Hepatocyte (in vitro differentiated cells): ENCODE data around the gene RD3L. TPM values are rescaled to one million over a fixed set of nuclear protein-coding genes. Genes with fewer than 3 reads are reported as not detected.

Source experiments
- DNase-seq: peaks from one replicate; pipeline ENCODE4 v3.0.0-alpha.2; 2016; ENCODE audit warnings: low spot score
- H2AFZ ChIP-seq: fragments of 200-600 bp; sonication (generic); 2 replicates; pipeline ENCODE4 v1.6.0; 2016; ENCODE audit warnings: antibody characterized with exemption, mild to moderate bottlenecking
- H3K27ac ChIP-seq: fragments of 200-600 bp; sonication (generic); 2 replicates; pipeline ENCODE4 v1.5.1; 2016; ENCODE audit warnings: mild to moderate bottlenecking
- H3K27me3 ChIP-seq: fragments of 200-600 bp; sonication (generic); 2 replicates; pipeline ENCODE4 v1.6.1; 2016
- H3K36me3 ChIP-seq: fragments of 200-600 bp; sonication (generic); replicated peaks from 2 replicates; pipeline ENCODE4 v1.5.1; 2016; ENCODE audit warnings: low read depth; ENCODE audit not compliant: insufficient read depth
- H3K4me1 ChIP-seq: fragments of 200-600 bp; sonication (generic); 2 replicates; pipeline ENCODE4 v1.5.1; 2016; ENCODE audit warnings: mild to moderate bottlenecking, moderate library complexity; ENCODE audit not compliant: insufficient read depth
- H3K4me2 ChIP-seq: fragments of 200-600 bp; sonication (generic); 2 replicates; pipeline ENCODE4 v1.6.0; 2016
- H3K4me3 ChIP-seq: fragments of 200-600 bp; sonication (generic); 2 replicates; pipeline ENCODE4 v1.5.1; 2016; ENCODE audit warnings: mild to moderate bottlenecking
- H3K79me2 ChIP-seq: fragments of 200-600 bp; sonication (generic); 2 replicates; pipeline ENCODE4 v1.6.0; 2017; ENCODE audit warnings: mild to moderate bottlenecking
- H3K9me2 ChIP-seq: fragments of 200-600 bp; sonication (generic); replicated peaks from 2 replicates; pipeline ENCODE4 v1.6.0; 2017; ENCODE audit warnings: mild to moderate bottlenecking; ENCODE audit not compliant: insufficient read depth
- H3K9me3 ChIP-seq: fragments of 200-600 bp; sonication (generic); 2 replicates; pipeline ENCODE4 v1.5.1; 2016; ENCODE audit warnings: low read depth, mild to moderate bottlenecking
- H4K20me1 ChIP-seq: fragments of 200-600 bp; sonication (generic); 2 replicates; pipeline ENCODE4 v1.6.0; 2016; ENCODE audit warnings: mild to moderate bottlenecking; ENCODE audit not compliant: insufficient read depth, poor library complexity, severe bottlenecking
- EZH2 ChIP-seq: fragments of 200-600 bp; sonication (generic); IDR thresholded peaks from 2 replicates; pipeline ENCODE4 v1.6.1; 2016; ENCODE audit warnings: antibody characterized with exemption, mild to moderate bottlenecking, borderline replicate concordance
- EZH2phosphoT487 ChIP-seq: fragments of 200-600 bp; sonication (generic); IDR thresholded peaks from one replicate; pipeline ENCODE4 v1.6.1; 2018; ENCODE audit warnings: antibody characterized with exemption, mild to moderate bottlenecking, low read depth, moderate library complexity; ENCODE audit not compliant: unreplicated experiment, severe bottlenecking
- WGBS: methylation state at CpG from one replicate; pipeline ENCODE4 v1.1.6; 2016; ENCODE audit warnings: low lambda C conversion rate; ENCODE audit errors: missing lambda C conversion rate; 5-methylcytosine and 5-hydroxymethylcytosine counted together
- polyA plus RNA-seq: library from polyadenylated mRNA; unstranded; fragments of >200 nt; fragmentation: Nextera tagmentation; extraction: Ambion mirVana; gene quantifications from 2 replicates; pipeline ENCODE4 v1.2.1, GENCODE V29; 2016
- total RNA-seq: library from RNA; depleted of rRNA; stranded (reverse); fragments of >200 nt; gene quantifications from 2 replicates; pipeline ENCODE4 v1.2.3, GENCODE V29; 2014
- TF ChIP-seq, protein P1 (sequence below): fragments of 200-600 bp; sonication (generic); IDR thresholded peaks from 2 replicates; pipeline ENCODE4 v1.5.1; 2016; ENCODE audit warnings: antibody characterized with exemption, mild to moderate bottlenecking; ENCODE audit not compliant: poor library complexity

Gene RD3L
- total and polyA plus RNA-seq, 2 experiments from 2014 or later: not detected

GRCh38 chr14:103931422-103931821, 10.9 kb downstream of the RD3L start:
- no peaks in the 10 kb centered on the region for H3K4me1 ChIP-seq
- H3K4me3 ChIP-seq: no peak overlapping the region
- no peak overlapping the region for H3K4me2 ChIP-seq
- H3K9me3 ChIP-seq: no peaks in the 10 kb centered on the region
- 92% methylated on average over 3 of the region's 3 CpGs for WGBS
- H4K20me1 ChIP-seq: no peaks in the 10 kb centered on the region
- no peak for DNase-seq
- no peaks in the 10 kb centered on the region for H3K79me2 ChIP-seq
- no peaks in the 10 kb centered on the region for H3K27me3 ChIP-seq
- H3K9me2 ChIP-seq: no peaks in the 10 kb centered on the region
- TF ChIP-seq EZH2phosphoT487: no peak
- TF ChIP-seq, protein P1, sequence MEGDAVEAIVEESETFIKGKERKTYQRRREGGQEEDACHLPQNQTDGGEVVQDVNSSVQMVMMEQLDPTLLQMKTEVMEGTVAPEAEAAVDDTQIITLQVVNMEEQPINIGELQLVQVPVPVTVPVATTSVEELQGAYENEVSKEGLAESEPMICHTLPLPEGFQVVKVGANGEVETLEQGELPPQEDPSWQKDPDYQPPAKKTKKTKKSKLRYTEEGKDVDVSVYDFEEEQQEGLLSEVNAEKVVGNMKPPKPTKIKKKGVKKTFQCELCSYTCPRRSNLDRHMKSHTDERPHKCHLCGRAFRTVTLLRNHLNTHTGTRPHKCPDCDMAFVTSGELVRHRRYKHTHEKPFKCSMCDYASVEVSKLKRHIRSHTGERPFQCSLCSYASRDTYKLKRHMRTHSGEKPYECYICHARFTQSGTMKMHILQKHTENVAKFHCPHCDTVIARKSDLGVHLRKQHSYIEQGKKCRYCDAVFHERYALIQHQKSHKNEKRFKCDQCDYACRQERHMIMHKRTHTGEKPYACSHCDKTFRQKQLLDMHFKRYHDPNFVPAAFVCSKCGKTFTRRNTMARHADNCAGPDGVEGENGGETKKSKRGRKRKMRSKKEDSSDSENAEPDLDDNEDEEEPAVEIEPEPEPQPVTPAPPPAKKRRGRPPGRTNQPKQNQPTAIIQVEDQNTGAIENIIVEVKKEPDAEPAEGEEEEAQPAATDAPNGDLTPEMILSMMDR: no peak
- TF ChIP-seq EZH2: no peak
- no peak overlapping the region for H3K27ac ChIP-seq
- no peaks in the 10 kb centered on the region for H3K36me3 ChIP-seq
- H2AFZ ChIP-seq: no peak overlapping the region

GRCh38 chr14:103930051-103930604, 12.2 kb downstream of the RD3L start:
- no peaks in the 10 kb centered on the region for H3K27me3 ChIP-seq
- no peaks in the 10 kb centered on the region for H3K79me2 ChIP-seq
- no peaks in the 10 kb centered on the region for H3K9me2 ChIP-seq
- no peaks in the 10 kb centered on the region for H3K9me3 ChIP-seq
- WGBS: 87% methylated on average over 14 of the region's 14 CpGs
- H3K27ac ChIP-seq: no peak overlapping the region
- no peak overlapping the region for H3K4me3 ChIP-seq
- no peak overlapping the region for H3K4me2 ChIP-seq
- H2AFZ ChIP-seq: no peak overlapping the region
- no peaks in the 10 kb centered on the region for H3K4me1 ChIP-seq
- no peaks in the 10 kb centered on the region for H4K20me1 ChIP-seq
- no peak for DNase-seq
- no peaks in the 10 kb centered on the region for H3K36me3 ChIP-seq
- TF ChIP-seq, protein P1: no peak
- no peak for TF ChIP-seq EZH2
- TF ChIP-seq EZH2phosphoT487: no peak

DNA sequence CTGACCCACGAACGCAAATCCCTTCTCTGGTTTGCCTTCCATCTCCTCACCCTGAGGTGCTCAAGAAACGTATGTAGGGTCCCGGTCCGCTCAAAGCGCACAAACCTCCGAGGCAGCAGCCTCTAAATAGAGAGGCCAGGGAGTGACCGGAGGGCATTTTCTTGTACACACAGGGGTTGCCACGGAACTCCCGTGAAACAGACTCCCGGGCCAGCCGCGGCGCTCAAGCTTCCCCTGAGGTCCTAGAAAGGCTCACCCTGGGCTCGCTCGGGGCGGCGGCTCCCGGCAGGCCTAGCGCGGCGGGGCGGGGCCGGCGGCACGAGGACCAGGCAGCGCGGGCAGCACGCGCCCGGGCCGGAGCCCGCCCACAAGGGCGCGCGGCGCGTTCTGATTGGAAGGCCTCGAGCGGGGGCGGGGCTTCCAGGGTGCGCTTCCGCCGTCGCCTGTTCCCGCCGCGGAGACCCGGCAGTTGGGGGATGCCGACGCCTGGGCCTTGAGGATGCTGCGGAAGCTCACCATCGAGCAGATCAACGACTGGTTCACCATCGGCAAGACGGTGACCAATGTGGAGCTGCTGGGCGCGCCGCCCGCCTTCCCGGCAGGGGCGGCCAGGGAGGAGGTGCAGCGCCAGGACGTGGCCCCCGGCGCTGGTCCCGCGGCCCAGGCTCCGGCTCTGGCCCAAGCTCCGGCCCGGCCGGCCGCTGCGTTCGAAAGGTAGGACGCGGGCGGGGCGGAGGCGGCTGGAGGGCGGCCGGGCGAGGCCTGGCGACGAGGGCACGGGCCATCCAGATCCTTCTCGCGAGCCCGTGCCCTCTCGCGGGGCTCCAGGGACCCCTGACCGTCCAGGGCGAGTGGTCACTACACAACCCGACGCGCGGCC, 14.1 kb downstream of the RD3L start, which contains the start of gene TDRD9:
Gene TDRD9, plus strand, starts transcription at position 446 of the 880 bp plus-strand sequence. Its CDS starts 54 bp downstream, at position 500.
- Histone ChIP-seq H3K9me2 (no peaks in the 10 kb centered on the region), H3K79me2 (no peaks in the 10 kb centered on the region), H3K27ac (no peak within 1 kb of the TSS), H4K20me1 (no peaks in the 10 kb centered on the region), H3K4me1 (no peaks in the 10 kb centered on the region), H3K27me3 (no peaks in the 10 kb centered on the region), H3K36me3 (no peaks in the 10 kb centered on the region), H3K4me2 (no peak within 1 kb of the TSS), H3K4me3 (no peak within 1 kb of the TSS), H3K9me3 (no peaks in the 10 kb centered on the region), H2AFZ (no peak within 1 kb of the TSS)
- DNase-seq: no peak
- WGBS: 97% methylated on average over 55 of the region's 97 CpGs
- TF ChIP-seq EZH2 (no peak), EZH2phosphoT487 (no peak)
- TF ChIP-seq, protein P1: no peak
